ENCODE measurements around the gene PDLIM7.

PDLIM7 gene

GRCh38 chr5:177515580-177515979 lies 18.2 kb upstream of the PDLIM7 start:
- WGBS (ENCODE audit: extremely low coverage, insufficient coverage, low lambda C conversion rate), result no CpG with 5 or more reads among the region's 7 CpGs

GRCh38 chr5:177514541-177514940 lies 17.1 kb upstream of the PDLIM7 start:
- Histone ChIP-seq H3K18ac (ENCODE audit: low read length) (no peak overlapping the region), H2BK120ac (ENCODE audit: low read depth, low read length) (no peak overlapping the region), H3K36me3 (ENCODE audit: control insufficient read depth, insufficient read depth, low read length) (peaks cover 10% of the 10 kb centered on the region), H3K23ac (ENCODE audit: low read length) (no peak overlapping the region), H4K5ac (ENCODE audit: low read length) (no peak overlapping the region), H3K56ac (ENCODE audit: low read length) (no peak overlapping the region), H3K4me3 (ENCODE audit: low read length) (no peak overlapping the region), H3K79me2 (ENCODE audit: control insufficient read depth, insufficient read depth, low read length) (peaks cover 10% of the 10 kb centered on the region), H3K9ac (ENCODE audit: low read length) (no peak overlapping the region), H3K4ac (ENCODE audit: low read depth, low read length) (no peak overlapping the region), H3K4me2 (ENCODE audit: low read length) (no peak overlapping the region), H3K4me1 (ENCODE audit: control insufficient read depth, low read depth, low read length) (no peaks in the 10 kb centered on the region), H3K79me1 (ENCODE audit: low read length) (peaks cover 13% of the 10 kb centered on the region), H2AK5ac (ENCODE audit: low read length) (no peak overlapping the region), H2BK15ac (replicated peaks; ENCODE audit: low read depth) (no peak overlapping the region), H2BK5ac (ENCODE audit: low read length) (no peak overlapping the region), H3K27ac (ENCODE audit: low read depth, low read length) (no peak overlapping the region), H3K27me3 (ENCODE audit: insufficient read depth, low read length, poor library complexity) (no peaks in the 10 kb centered on the region), H4K8ac (ENCODE audit: low read depth, low read length) (no peak overlapping the region)
- no CpG with 5 or more reads among the region's 11 CpGs for WGBS (ENCODE audit: extremely low coverage, insufficient coverage, low lambda C conversion rate)
- DNase-seq, result no peak

More at GRCh38 chr5:177515580-177515979, 18.2 kb upstream of the PDLIM7 start:
- Histone ChIP-seq H2BK120ac (ENCODE audit: low read depth, low read length) (no peak overlapping the region), H4K8ac (ENCODE audit: low read depth, low read length) (no peak overlapping the region), H3K4me2 (ENCODE audit: low read length) (peak overlapping the region; percentile 78), H4K5ac (ENCODE audit: low read length) (no peak overlapping the region), H3K79me1 (ENCODE audit: low read length) (peaks cover 13% of the 10 kb centered on the region), H3K79me2 (ENCODE audit: control insufficient read depth, insufficient read depth, low read length) (peaks cover 10% of the 10 kb centered on the region), H3K27ac (ENCODE audit: low read depth, low read length) (no peak overlapping the region), H3K4me1 (ENCODE audit: control insufficient read depth, low read depth, low read length) (no peaks in the 10 kb centered on the region), H2BK15ac (replicated peaks; ENCODE audit: low read depth) (no peak overlapping the region), H2AK5ac (ENCODE audit: low read length) (no peak overlapping the region), H3K4ac (ENCODE audit: low read depth, low read length) (no peak overlapping the region), H2BK5ac (ENCODE audit: low read length) (no peak overlapping the region), H3K23ac (ENCODE audit: low read length) (no peak overlapping the region), H3K56ac (ENCODE audit: low read length) (no peak overlapping the region), H3K18ac (ENCODE audit: low read length) (no peak overlapping the region), H3K27me3 (ENCODE audit: insufficient read depth, low read length, poor library complexity) (no peaks in the 10 kb centered on the region), H3K4me3 (ENCODE audit: low read length) (no peak overlapping the region), H3K9ac (ENCODE audit: low read length) (peak overlapping the region; percentile 98), H3K36me3 (ENCODE audit: control insufficient read depth, insufficient read depth, low read length) (peaks cover 11% of the 10 kb centered on the region)
- DNase-seq, result no peak

- no peak overlapping the region for H3K4me2 ChIP-seq (ENCODE audit: low read length)
- no peaks in the 10 kb centered on the region for H3K27me3 ChIP-seq (ENCODE audit: insufficient read depth, low read length, poor library complexity)
- peaks cover 10% of the 10 kb centered on the region for H3K79me2 ChIP-seq (ENCODE audit: control insufficient read depth, insufficient read depth, low read length)
- H3K23ac ChIP-seq (ENCODE audit: low read length), result no peak overlapping the region
- no peak overlapping the region for H4K8ac ChIP-seq (ENCODE audit: low read depth, low read length)
- H2BK15ac ChIP-seq (replicated peaks; ENCODE audit: low read depth), result no peak overlapping the region
- H2BK5ac ChIP-seq (ENCODE audit: low read length), result no peak overlapping the region
- H3K27ac ChIP-seq (ENCODE audit: low read depth, low read length), result no peak overlapping the region
- WGBS (ENCODE audit: extremely low coverage, insufficient coverage, low lambda C conversion rate), result no CpG with 5 or more reads among the region's 15 CpGs
- no peak overlapping the region for H3K18ac ChIP-seq (ENCODE audit: low read length)
- H3K9ac ChIP-seq (ENCODE audit: low read length), result no peak overlapping the region
- H2BK120ac ChIP-seq (ENCODE audit: low read depth, low read length), result no peak overlapping the region
- H3K79me1 ChIP-seq (ENCODE audit: low read length), result peaks cover 13% of the 10 kb centered on the region
- no peaks in the 10 kb centered on the region for H3K4me1 ChIP-seq (ENCODE audit: control insufficient read depth, low read depth, low read length)
- H2AK5ac ChIP-seq (ENCODE audit: low read length), result no peak overlapping the region
- no peak overlapping the region for H4K5ac ChIP-seq (ENCODE audit: low read length)
- H3K4me3 ChIP-seq (ENCODE audit: low read length), result no peak overlapping the region
- H3K36me3 ChIP-seq (ENCODE audit: control insufficient read depth, insufficient read depth, low read length), result peaks cover 7% of the 10 kb centered on the region
- no peak for DNase-seq
- H3K56ac ChIP-seq (ENCODE audit: low read length), result no peak overlapping the region
- H3K4ac ChIP-seq (ENCODE audit: low read depth, low read length), result no peak overlapping the region
Measured at GRCh38 chr5:177513500-177513899, 16.1 kb upstream of the PDLIM7 start.

- Histone ChIP-seq H3K4me2 (ENCODE audit: low read length) (no peak overlapping the region), H3K79me2 (ENCODE audit: control insufficient read depth, insufficient read depth, low read length) (peaks cover 10% of the 10 kb centered on the region), H3K79me1 (ENCODE audit: low read length) (peaks cover 13% of the 10 kb centered on the region), H3K9ac (ENCODE audit: low read length) (no peak overlapping the region), H3K4ac (ENCODE audit: low read depth, low read length) (no peak overlapping the region), H3K36me3 (ENCODE audit: control insufficient read depth, insufficient read depth, low read length) (peaks cover 7% of the 10 kb centered on the region), H2BK5ac (ENCODE audit: low read length) (no peak overlapping the region), H3K27ac (ENCODE audit: low read depth, low read length) (no peak overlapping the region), H4K8ac (ENCODE audit: low read depth, low read length) (no peak overlapping the region), H3K4me3 (ENCODE audit: low read length) (no peak overlapping the region), H2BK120ac (ENCODE audit: low read depth, low read length) (no peak overlapping the region), H2AK5ac (ENCODE audit: low read length) (no peak overlapping the region), H3K27me3 (ENCODE audit: insufficient read depth, low read length, poor library complexity) (no peaks in the 10 kb centered on the region), H3K56ac (ENCODE audit: low read length) (no peak overlapping the region), H3K23ac (ENCODE audit: low read length) (no peak overlapping the region), H3K4me1 (ENCODE audit: control insufficient read depth, low read depth, low read length) (no peaks in the 10 kb centered on the region), H4K5ac (ENCODE audit: low read length) (no peak overlapping the region), H2BK15ac (replicated peaks; ENCODE audit: low read depth) (no peak overlapping the region), H3K18ac (ENCODE audit: low read length) (no peak overlapping the region)
- WGBS (ENCODE audit: extremely low coverage, insufficient coverage, low lambda C conversion rate), result no CpG with 5 or more reads among the region's 16 CpGs
- DNase-seq, result no peak
Measured at GRCh38 chr5:177512736-177513380, 15.5 kb upstream of the PDLIM7 start.

- no peak overlapping the region for H3K4me2 ChIP-seq (ENCODE audit: low read length)
- H3K4ac ChIP-seq (ENCODE audit: low read depth, low read length), result no peak overlapping the region
- H3K18ac ChIP-seq (ENCODE audit: low read length), result no peak overlapping the region
- DNase-seq, result no peak
- H3K56ac ChIP-seq (ENCODE audit: low read length), result no peak overlapping the region
- no peak overlapping the region for H3K9ac ChIP-seq (ENCODE audit: low read length)
- H2BK120ac ChIP-seq (ENCODE audit: low read depth, low read length), result no peak overlapping the region
- peaks cover 10% of the 10 kb centered on the region for H3K79me2 ChIP-seq (ENCODE audit: control insufficient read depth, insufficient read depth, low read length)
- peaks cover 7% of the 10 kb centered on the region for H3K36me3 ChIP-seq (ENCODE audit: control insufficient read depth, insufficient read depth, low read length)
- H3K79me1 ChIP-seq (ENCODE audit: low read length), result peaks cover 13% of the 10 kb centered on the region
- no peak overlapping the region for H3K23ac ChIP-seq (ENCODE audit: low read length)
- H4K8ac ChIP-seq (ENCODE audit: low read depth, low read length), result no peak overlapping the region
- no peaks in the 10 kb centered on the region for H3K4me1 ChIP-seq (ENCODE audit: control insufficient read depth, low read depth, low read length)
- H4K5ac ChIP-seq (ENCODE audit: low read length), result no peak overlapping the region
- no CpG with 5 or more reads among the region's 34 CpGs for WGBS (ENCODE audit: extremely low coverage, insufficient coverage, low lambda C conversion rate)
- no peak overlapping the region for H2BK15ac ChIP-seq (replicated peaks; ENCODE audit: low read depth)
- H3K27ac ChIP-seq (ENCODE audit: low read depth, low read length), result no peak overlapping the region
- H2BK5ac ChIP-seq (ENCODE audit: low read length), result no peak overlapping the region
- H2AK5ac ChIP-seq (ENCODE audit: low read length), result no peak overlapping the region
- no peak overlapping the region for H3K4me3 ChIP-seq (ENCODE audit: low read length)
- H3K27me3 ChIP-seq (ENCODE audit: insufficient read depth, low read length, poor library complexity), result no peaks in the 10 kb centered on the region
Measured at GRCh38 chr5:177511796-177512675, 14.6 kb upstream of the PDLIM7 start.
